ENCODE results near the gene DNM3. TPM values are rescaled to one million over a fixed set of nuclear protein-coding genes. Genes with fewer than 3 reads are reported as not detected.

DNM3 gene
- total and polyA plus RNA-seq, 9 of the 15 experiments (the other 6 are each of a cell fraction or from before 2014, with no cell fraction given), result 0.08 to 0.36 (median 0.22) TPM; not detected in 1

GRCh38 chr1:172206256-172206655 is 365.0 kb downstream of the DNM3 start:
- no peaks in the 10 kb centered on the region for H3K79me2 ChIP-seq (ENCODE audit: control insufficient read depth, insufficient read depth, low read length)
- no peak for DNase-seq (ENCODE audit: extremely low read depth in 1 of 4, low spot score in 3 of 4)
- no peak overlapping the region for H3K9ac ChIP-seq (ENCODE audit: insufficient read depth in 1 of 2, low read depth in 2 of 2, low read length in 2 of 2)
- no TSS peak for BruUV-seq (replicated peaks)
- ChIA-PET CTCF (ENCODE audit: low intra/inter-chr PET ratio) (no interaction called here), POLR2A (no interaction called here)
- intact Hi-C loops (cut with micrococcal nuclease) (loop anchor here (5.0 kb wide), 1 partner anchor 436 kb away; no protein-coding TSS in a partner anchor), in situ Hi-C loops (cut with MboI) (no loop called here)
- no peak for ATAC-seq
- H3K9me3 ChIP-seq (replicated peaks; ENCODE audit: control insufficient read depth, insufficient read depth, low read depth, low read length), result no peaks in the 10 kb centered on the region
- H3K4me1 ChIP-seq (replicated peaks in 1 of 2; ENCODE audit: control insufficient read depth in 2 of 2, insufficient read depth in 2 of 2, low read length in 2 of 2), result no peaks in the 10 kb centered on the region
- H3K4me2 ChIP-seq (ENCODE audit: insufficient read depth, low read length), result no peak overlapping the region
- no peaks in the 10 kb centered on the region for H3K27me3 ChIP-seq (ENCODE audit: control insufficient read depth in 2 of 2, insufficient read depth in 2 of 2, low read length in 2 of 2)
- H3K4me3 ChIP-seq, result no peak overlapping the region
- no peaks in the 10 kb centered on the region for H4K20me1 ChIP-seq (replicated peaks; ENCODE audit: control insufficient read depth, insufficient read depth, low read length)
- H3K36me3 ChIP-seq (ENCODE audit: control insufficient read depth, insufficient read depth, low read length), result no peaks in the 10 kb centered on the region
- no peaks in the 10 kb centered on the region for H3K9me1 ChIP-seq (ENCODE audit: control insufficient read depth, insufficient read depth, low read length)
- H3K27ac ChIP-seq (ENCODE audit: extremely low read depth, low read depth, low read length), result no peak overlapping the region
- no peak for FAIRE-seq
- H2AFZ ChIP-seq (ENCODE audit: low read depth, low read length), result no peak overlapping the region
- no peak for TF ChIP-seq RBM15 (IDR thresholded peaks at IDR 0.05; ENCODE audit: insufficient read depth, low read length)
- no peak for TF ChIP-seq CCNT2 (IDR thresholded peaks at IDR 0.05; ENCODE audit: borderline replicate concordance, extremely low read depth, insufficient read length, low read depth, low read length)
- TF ChIP-seq POLR2AphosphoS2 (IDR thresholded peaks at IDR 0.05; ENCODE audit: low read length), result no peak
- no peak for TF ChIP-seq CTCFL (IDR thresholded peaks at IDR 0.05; ENCODE audit: borderline replicate concordance, insufficient read depth, low read depth, low read length, poor library complexity, severe bottlenecking)
- no peak for TF ChIP-seq ZNF449 (CRISPR knock-in tag; IDR thresholded peaks at IDR 0.05)
- no peak for TF ChIP-seq NR2F6 (CRISPR knock-in tag; IDR thresholded peaks at IDR 0.05)
- no peak for TF ChIP-seq DNMT1 (IDR thresholded peaks at IDR 0.05)
- TF ChIP-seq ZNF23 (CRISPR knock-in tag; IDR thresholded peaks at IDR 0.05), result no peak
- TF ChIP-seq PTTG1 (tag; IDR thresholded peaks at IDR 0.05; ENCODE audit: low read depth), result no peak
- no peak for TF ChIP-seq ZNF124 (CRISPR knock-in tag; IDR thresholded peaks at IDR 0.05)
- no peak for TF ChIP-seq ZNF318 (IDR thresholded peaks at IDR 0.05; ENCODE audit: borderline replicate concordance in 1 of 2, low read depth in 1 of 2)
